ENCODE measurements around the gene SLC13A1. TPM values are rescaled to one million over a fixed set of nuclear protein-coding genes. Genes with fewer than 3 reads are reported as not detected.

Gene SLC13A1
- total RNA-seq, 1 experiment from 2014 or later = not detected

DNA sequence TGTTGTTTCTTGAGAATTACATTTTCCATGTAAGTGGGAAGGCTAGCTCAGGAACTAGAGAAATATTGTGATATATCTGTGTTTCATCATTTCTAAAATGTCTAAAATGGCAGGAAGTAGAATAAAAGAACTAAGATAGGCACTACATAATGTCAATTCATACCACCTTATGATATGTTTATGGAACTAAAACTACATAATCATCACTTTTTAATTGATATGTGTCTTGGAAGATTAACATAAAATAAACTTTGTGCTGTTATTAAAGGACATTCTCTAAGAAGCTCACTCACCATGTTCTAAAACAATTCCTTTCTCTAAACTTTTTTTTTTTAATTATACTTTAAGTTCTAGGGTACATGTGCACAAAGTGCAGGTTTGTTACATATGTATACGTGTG lies 120.7 kb downstream of the SLC13A1 start:
- no peaks in the 10 kb centered on the region for H3K9me3 ChIP-seq (ENCODE audit: control insufficient read depth in 1 of 2, insufficient read depth in 1 of 2, low read depth in 1 of 2, low read length in 2 of 2)
- DNase-seq (ENCODE audit: low read depth, low spot score) = no peak
- no peaks in the 10 kb centered on the region for H3K79me2 ChIP-seq (ENCODE audit: insufficient read depth, low read length)
- TF ChIP-seq EZH2phosphoT487 (IDR thresholded peaks at IDR 0.05; ENCODE audit: borderline replicate concordance) (no peak), ZFX (IDR thresholded peaks at IDR 0.05) (no peak), CBX3 (IDR thresholded peaks at IDR 0.05; ENCODE audit: low read depth) (no peak), EZH2 (IDR thresholded peaks at IDR 0.05) (no peak), FOSL1 (IDR thresholded peaks at IDR 0.05; ENCODE audit: low read depth) (no peak), CEBPB (IDR thresholded peaks at IDR 0.05; ENCODE audit: low read depth) (no peak), POLR2A (IDR thresholded peaks at IDR 0.05; ENCODE audit: borderline replicate concordance, extremely low read depth, insufficient read depth, insufficient read length) (no peak), SRF (IDR thresholded peaks at IDR 0.05; ENCODE audit: low read depth) (no peak), SIN3A (IDR thresholded peaks at IDR 0.05; ENCODE audit: low read depth) (no peak), JUND (IDR thresholded peaks at IDR 0.05) (no peak), TCF7L2 (IDR thresholded peaks at IDR 0.05; ENCODE audit: borderline replicate concordance, extremely low read depth, insufficient read depth, insufficient read length) (no peak), RAD21 (IDR thresholded peaks at IDR 0.05; ENCODE audit: low read depth) (no peak), EGR1 (IDR thresholded peaks at IDR 0.05; ENCODE audit: low read depth) (no peak), POLR2AphosphoS5 (IDR thresholded peaks at IDR 0.05; ENCODE audit: low read depth, low read length) (no peak), SP1 (IDR thresholded peaks at IDR 0.05; ENCODE audit: low read depth) (no peak)
- TF ChIP-seq, protein P1, sequence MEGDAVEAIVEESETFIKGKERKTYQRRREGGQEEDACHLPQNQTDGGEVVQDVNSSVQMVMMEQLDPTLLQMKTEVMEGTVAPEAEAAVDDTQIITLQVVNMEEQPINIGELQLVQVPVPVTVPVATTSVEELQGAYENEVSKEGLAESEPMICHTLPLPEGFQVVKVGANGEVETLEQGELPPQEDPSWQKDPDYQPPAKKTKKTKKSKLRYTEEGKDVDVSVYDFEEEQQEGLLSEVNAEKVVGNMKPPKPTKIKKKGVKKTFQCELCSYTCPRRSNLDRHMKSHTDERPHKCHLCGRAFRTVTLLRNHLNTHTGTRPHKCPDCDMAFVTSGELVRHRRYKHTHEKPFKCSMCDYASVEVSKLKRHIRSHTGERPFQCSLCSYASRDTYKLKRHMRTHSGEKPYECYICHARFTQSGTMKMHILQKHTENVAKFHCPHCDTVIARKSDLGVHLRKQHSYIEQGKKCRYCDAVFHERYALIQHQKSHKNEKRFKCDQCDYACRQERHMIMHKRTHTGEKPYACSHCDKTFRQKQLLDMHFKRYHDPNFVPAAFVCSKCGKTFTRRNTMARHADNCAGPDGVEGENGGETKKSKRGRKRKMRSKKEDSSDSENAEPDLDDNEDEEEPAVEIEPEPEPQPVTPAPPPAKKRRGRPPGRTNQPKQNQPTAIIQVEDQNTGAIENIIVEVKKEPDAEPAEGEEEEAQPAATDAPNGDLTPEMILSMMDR (IDR thresholded peaks at IDR 0.05 in 2 of 3, conservative IDR thresholded peaks at IDR 0.05 in 1 of 3; ENCODE audit: borderline replicate concordance in 1 of 3, insufficient read depth in 1 of 3, low read depth in 2 of 3, low read length in 2 of 3) = no peak
- TF ChIP-seq, protein P2, sequence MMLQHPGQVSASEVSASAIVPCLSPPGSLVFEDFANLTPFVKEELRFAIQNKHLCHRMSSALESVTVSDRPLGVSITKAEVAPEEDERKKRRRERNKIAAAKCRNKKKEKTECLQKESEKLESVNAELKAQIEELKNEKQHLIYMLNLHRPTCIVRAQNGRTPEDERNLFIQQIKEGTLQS (IDR thresholded peaks at IDR 0.05) = no peak
- TF ChIP-seq, protein P3, sequence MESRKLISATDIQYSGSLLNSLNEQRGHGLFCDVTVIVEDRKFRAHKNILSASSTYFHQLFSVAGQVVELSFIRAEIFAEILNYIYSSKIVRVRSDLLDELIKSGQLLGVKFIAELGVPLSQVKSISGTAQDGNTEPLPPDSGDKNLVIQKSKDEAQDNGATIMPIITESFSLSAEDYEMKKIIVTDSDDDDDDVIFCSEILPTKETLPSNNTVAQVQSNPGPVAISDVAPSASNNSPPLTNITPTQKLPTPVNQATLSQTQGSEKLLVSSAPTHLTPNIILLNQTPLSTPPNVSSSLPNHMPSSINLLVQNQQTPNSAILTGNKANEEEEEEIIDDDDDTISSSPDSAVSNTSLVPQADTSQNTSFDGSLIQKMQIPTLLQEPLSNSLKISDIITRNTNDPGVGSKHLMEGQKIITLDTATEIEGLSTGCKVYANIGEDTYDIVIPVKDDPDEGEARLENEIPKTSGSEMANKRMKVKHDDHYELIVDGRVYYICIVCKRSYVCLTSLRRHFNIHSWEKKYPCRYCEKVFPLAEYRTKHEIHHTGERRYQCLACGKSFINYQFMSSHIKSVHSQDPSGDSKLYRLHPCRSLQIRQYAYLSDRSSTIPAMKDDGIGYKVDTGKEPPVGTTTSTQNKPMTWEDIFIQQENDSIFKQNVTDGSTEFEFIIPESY (IDR thresholded peaks at IDR 0.05; ENCODE audit: extremely low read depth, insufficient replicate concordance, low read length) = no peak
- RAD21 ChIA-PET (ENCODE audit: low non-redundant PET in 1 of 2, low total read pairs in 2 of 2, uncharacterized antibody in 2 of 2, unreplicated experiment in 2 of 2) = no interaction called here
- BruUV-seq (replicated peaks) = no TSS peak
- H3K4me3 ChIP-seq (replicated peaks in 1 of 2; ENCODE audit: low read depth in 1 of 2, low read length in 2 of 2) = no peak overlapping the region
- no peak for ATAC-seq
- no peaks in the 10 kb centered on the region for H3K27me3 ChIP-seq (ENCODE audit: insufficient read depth, low read length)
- H3K4me1 ChIP-seq (ENCODE audit: control insufficient read depth in 1 of 2, insufficient read depth in 2 of 2, low read length in 2 of 2) = no peaks in the 10 kb centered on the region
- POLR2A ChIA-PET = no interaction called here
- H2AFZ ChIP-seq (ENCODE audit: low read depth, low read length, poor library complexity, severe bottlenecking) = no peak overlapping the region
- no peaks in the 10 kb centered on the region for H3K9me2 ChIP-seq (ENCODE audit: insufficient read depth)
- H4K20me1 ChIP-seq (ENCODE audit: insufficient read depth) = no peaks in the 10 kb centered on the region
- no peaks in the 10 kb centered on the region for H3K36me3 ChIP-seq (ENCODE audit: control insufficient read depth in 1 of 2, insufficient read depth in 2 of 2, low read length in 2 of 2)
- H3K9ac ChIP-seq (ENCODE audit: low read length) = no peak overlapping the region
- H3K4me2 ChIP-seq (ENCODE audit: low read length) = no peak overlapping the region
- CTCF ChIA-PET = no interaction called here
- H3K27ac ChIP-seq (ENCODE audit: low read depth, low read length) = no peak overlapping the region
- intact Hi-C loops (cut with micrococcal nuclease) = no loop called here

Measured in HCT116 (cell line).